GM19452 (cell line): ENCODE measurements around the gene PMEPA1.
A peak's percentile ranks its signal among the peaks of the same experiment; 100 is the strongest.

Experiments used
- ATAC-seq: cut with Tn5 transposase; IDR thresholded peaks from one replicate; pipeline ENCODE4 v1.9.1; 2021; ENCODE audit not compliant: unreplicated experiment

PMEPA1 gene

GRCh38 chr20:57695940-57696339 lies 13.9 kb downstream of the PMEPA1 start:
- no peak for ATAC-seq

- no peak for ATAC-seq
These were observed 14.8 kb downstream of the PMEPA1 start for GRCh38 chr20:57695012-57695411.

- ATAC-seq = no peak
These were observed 15.3 kb downstream of the PMEPA1 start for GRCh38 chr20:57694481-57694880.

- ATAC-seq = no peak
These were observed 16.0 kb downstream of the PMEPA1 start for GRCh38 chr20:57693670-57694329.

- no peak for ATAC-seq
These were observed 16.7 kb downstream of the PMEPA1 start for GRCh38 chr20:57693002-57693582.

- no peak for ATAC-seq
These were observed 17.4 kb downstream of the PMEPA1 start for GRCh38 chr20:57692393-57692792.

GRCh38 chr20:57691699-57692098 lies 18.1 kb downstream of the PMEPA1 start:
- ATAC-seq = no peak

- ATAC-seq = no peak
These were observed 19.3 kb downstream of the PMEPA1 start for GRCh38 chr20:57690525-57690924.

- ATAC-seq = no peak
These were observed 19.9 kb downstream of the PMEPA1 start for GRCh38 chr20:57689745-57690481.

GRCh38 chr20:57688864-57689263 lies 21.0 kb downstream of the PMEPA1 start:
- no peak for ATAC-seq

GRCh38 chr20:57688295-57688694 lies 21.5 kb downstream of the PMEPA1 start:
- no peak for ATAC-seq

GRCh38 chr20:57686931-57687652 lies 22.7 kb downstream of the PMEPA1 start:
- no peak for ATAC-seq

GRCh38 chr20:57685146-57685758 lies 24.6 kb downstream of the PMEPA1 start:
- ATAC-seq = no peak

- no peak for ATAC-seq
These were observed 25.0 kb downstream of the PMEPA1 start for GRCh38 chr20:57684808-57685140.

- no peak for ATAC-seq
These were observed 25.7 kb downstream of the PMEPA1 start for GRCh38 chr20:57683881-57684807.

GRCh38 chr20:57683287-57683686 lies 26.5 kb downstream of the PMEPA1 start:
- no peak for ATAC-seq

GRCh38 chr20:57682184-57683101 lies 27.4 kb downstream of the PMEPA1 start:
- ATAC-seq = no peak

- peak; percentile 14 for ATAC-seq
These were observed 28.6 kb downstream of the PMEPA1 start for GRCh38 chr20:57680934-57681914.
